ENCODE data around the gene CLIP4. TPM values are rescaled to one million over a fixed set of nuclear protein-coding genes. Genes with fewer than 3 reads are reported as not detected.
A peak's percentile ranks its signal among the peaks of the same experiment; 100 is the strongest.

Gene CLIP4
- total RNA-seq, 1 donor from 2014 or later: 5.8 TPM

DNA sequence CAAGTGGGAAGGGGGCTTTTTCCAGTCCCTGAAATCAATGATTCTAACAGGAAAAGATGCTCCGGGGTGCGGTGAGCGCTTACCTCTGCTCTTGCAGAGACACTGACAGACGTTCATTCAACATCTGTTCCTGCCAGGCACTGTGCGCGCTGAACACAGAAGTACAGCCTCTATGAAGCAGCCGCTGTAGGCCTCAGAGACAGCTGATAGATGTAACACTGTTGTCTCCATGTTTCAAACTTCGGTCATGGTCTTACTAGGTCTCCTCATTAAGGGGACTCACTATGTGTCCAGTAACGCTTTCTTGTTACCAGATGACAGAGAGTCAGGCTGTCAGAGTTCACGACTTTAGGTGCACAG is 649 bp upstream of the CLIP4 start:
- POLR2A ChIA-PET: no interaction called here
- no peaks in the 10 kb centered on the region for H3K9me3 Mint-ChIP-seq
- no peaks in the 10 kb centered on the region for H3K36me3 Mint-ChIP-seq (ENCODE audit: low read depth)
- DNase-seq (no peak), ATAC-seq (ENCODE audit: low read depth) (no peak)
- peak overlapping the region; percentile 66 for H3K27ac Mint-ChIP-seq
- intact Hi-C loops (cut with micrococcal nuclease): no loop called here
- CTCF ChIA-PET: no interaction called here
- peaks cover 25% of the 10 kb centered on the region for H3K4me1 Mint-ChIP-seq
- peak overlapping the region; percentile 86 for H3K4me3 Mint-ChIP-seq
- H3K27me3 Mint-ChIP-seq: peaks cover 4% of the 10 kb centered on the region
- TF ChIP-seq, protein P1, sequence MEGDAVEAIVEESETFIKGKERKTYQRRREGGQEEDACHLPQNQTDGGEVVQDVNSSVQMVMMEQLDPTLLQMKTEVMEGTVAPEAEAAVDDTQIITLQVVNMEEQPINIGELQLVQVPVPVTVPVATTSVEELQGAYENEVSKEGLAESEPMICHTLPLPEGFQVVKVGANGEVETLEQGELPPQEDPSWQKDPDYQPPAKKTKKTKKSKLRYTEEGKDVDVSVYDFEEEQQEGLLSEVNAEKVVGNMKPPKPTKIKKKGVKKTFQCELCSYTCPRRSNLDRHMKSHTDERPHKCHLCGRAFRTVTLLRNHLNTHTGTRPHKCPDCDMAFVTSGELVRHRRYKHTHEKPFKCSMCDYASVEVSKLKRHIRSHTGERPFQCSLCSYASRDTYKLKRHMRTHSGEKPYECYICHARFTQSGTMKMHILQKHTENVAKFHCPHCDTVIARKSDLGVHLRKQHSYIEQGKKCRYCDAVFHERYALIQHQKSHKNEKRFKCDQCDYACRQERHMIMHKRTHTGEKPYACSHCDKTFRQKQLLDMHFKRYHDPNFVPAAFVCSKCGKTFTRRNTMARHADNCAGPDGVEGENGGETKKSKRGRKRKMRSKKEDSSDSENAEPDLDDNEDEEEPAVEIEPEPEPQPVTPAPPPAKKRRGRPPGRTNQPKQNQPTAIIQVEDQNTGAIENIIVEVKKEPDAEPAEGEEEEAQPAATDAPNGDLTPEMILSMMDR (IDR thresholded peaks at IDR 0.05): no peak

DNA sequence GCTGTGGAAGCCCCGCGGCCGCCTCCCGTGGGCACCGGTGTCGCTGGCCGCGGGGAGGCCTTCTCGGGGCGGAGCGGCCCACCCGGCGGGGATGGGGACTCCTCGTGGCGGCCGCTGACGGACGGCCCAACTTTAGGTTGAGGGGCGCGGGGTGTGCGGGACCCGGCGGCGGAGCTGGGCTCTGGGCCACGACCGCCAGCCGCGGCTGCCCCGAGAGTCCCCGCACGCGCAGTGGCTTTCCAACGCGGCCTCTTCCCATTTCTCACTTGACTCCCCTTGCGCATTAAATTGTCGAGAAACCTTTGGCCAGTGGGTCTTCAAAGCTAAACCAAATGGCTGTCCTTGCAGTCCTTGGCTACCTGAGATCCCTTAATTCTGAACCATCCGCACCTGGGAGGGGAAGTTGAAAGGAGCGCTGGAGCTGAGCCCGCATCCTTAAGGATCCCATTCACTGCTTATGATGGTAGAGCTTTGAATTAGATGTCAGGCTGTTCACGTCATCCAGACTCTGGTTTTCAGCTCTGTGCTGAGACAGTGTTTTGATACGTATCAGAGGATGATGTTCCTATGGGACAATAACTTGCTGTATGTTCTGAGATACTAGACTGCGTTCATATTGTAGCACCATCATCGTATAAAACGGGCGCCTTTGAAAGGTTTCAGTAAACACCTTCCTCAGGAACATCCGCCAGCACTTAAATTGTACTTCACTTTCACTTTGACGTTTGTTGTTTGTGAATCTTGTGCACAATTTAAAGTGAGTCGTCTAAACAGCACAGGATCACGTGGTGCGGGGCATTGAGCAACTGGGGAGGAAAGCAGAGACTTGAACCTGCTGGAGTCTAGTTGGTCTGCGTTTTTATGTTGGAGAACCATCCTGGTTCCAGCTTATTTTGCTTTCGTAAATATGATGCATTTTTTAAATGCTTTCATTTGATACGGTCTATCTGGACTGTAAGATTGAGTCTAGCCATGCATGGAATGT is 874 bp downstream of the CLIP4 start:
- Mint-ChIP-seq H3K4me1 (peaks cover 23% of the 10 kb centered on the region), H3K27ac (peak overlapping the region; percentile 69), H3K9me3 (no peaks in the 10 kb centered on the region), H3K27me3 (peaks cover 4% of the 10 kb centered on the region), H3K4me3 (peak overlapping the region; percentile 89), H3K36me3 (ENCODE audit: low read depth) (no peaks in the 10 kb centered on the region)
- DNase-seq (peak; percentile 29), ATAC-seq (ENCODE audit: low read depth) (peak; percentile 35)
- intact Hi-C loops (cut with micrococcal nuclease): no loop called here
- TF ChIP-seq, protein P1 (IDR thresholded peaks at IDR 0.05): no peak
- ChIA-PET CTCF (no interaction called here), POLR2A (no interaction called here)

DNA sequence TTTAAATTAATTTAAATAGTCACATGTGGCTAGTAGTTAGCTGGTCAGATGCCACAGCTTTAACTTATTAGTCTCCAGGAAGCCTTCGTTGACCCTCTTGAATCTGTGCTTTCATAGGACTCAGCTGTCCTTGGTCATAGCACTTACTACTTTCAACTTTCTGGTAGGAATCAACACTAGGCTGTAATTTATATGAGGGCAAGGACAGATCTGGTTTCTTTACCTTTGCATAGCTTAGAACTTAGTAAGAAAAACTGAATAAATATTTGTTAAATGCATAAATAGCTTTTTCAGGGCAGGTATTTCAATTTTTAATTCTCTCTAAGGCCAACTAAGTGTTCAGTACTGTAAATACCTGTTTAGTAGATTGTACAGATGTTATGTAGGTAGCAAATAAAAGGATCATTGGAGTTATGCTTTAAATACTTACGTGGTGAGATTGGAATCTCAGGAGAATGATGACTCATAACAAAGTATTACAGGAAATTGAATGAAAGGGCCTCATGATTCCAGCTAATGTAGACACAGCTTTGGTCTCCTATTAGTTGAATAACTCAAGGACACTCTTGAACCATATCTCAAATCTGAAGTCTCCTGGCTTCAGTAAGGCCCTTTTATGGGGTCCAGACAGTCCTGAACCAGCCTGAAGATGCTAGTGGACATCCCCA is 2.6 kb downstream of the CLIP4 start:
- Mint-ChIP-seq H3K27me3 (peaks cover 4% of the 10 kb centered on the region), H3K36me3 (ENCODE audit: low read depth) (peaks cover 2% of the 10 kb centered on the region), H3K9me3 (no peaks in the 10 kb centered on the region), H3K27ac (no peak overlapping the region), H3K4me3 (no peak overlapping the region), H3K4me1 (peaks cover 23% of the 10 kb centered on the region)
- no peak for ATAC-seq (ENCODE audit: low read depth)
- intact Hi-C loops (cut with micrococcal nuclease): no loop called here
- TF ChIP-seq, protein P1 (IDR thresholded peaks at IDR 0.05): no peak
- POLR2A ChIA-PET: no interaction called here
- CTCF ChIA-PET: no interaction called here
- DNase-seq: no peak

DNA sequence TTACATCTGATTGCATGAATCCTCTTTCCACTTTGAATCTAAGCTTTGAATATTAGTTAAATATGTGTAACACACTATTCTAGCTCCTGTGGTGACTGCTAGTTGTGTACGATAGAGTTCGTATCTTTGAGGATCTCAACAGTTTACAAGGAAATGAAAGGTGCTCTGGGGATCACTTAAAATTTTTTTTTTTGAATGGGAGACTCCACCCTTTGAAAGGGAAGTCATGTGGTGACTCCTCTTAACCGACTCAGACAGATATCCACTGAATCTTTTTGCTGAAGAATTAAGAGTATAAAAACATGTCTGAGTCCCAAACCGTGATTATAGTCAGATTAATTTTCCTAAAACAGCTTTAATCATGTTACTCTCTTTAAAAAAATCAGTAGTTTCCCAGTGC is 4.0 kb downstream of the CLIP4 start:
- H3K36me3 Mint-ChIP-seq (ENCODE audit: low read depth): peaks cover 12% of the 10 kb centered on the region
- no peak overlapping the region for H3K4me3 Mint-ChIP-seq
- H3K9me3 Mint-ChIP-seq: peaks cover 9% of the 10 kb centered on the region
- POLR2A ChIA-PET: no interaction called here
- intact Hi-C loops (cut with micrococcal nuclease): no loop called here
- H3K4me1 Mint-ChIP-seq: peaks cover 19% of the 10 kb centered on the region
- DNase-seq (no peak), ATAC-seq (ENCODE audit: low read depth) (no peak)
- TF ChIP-seq, protein P1 (IDR thresholded peaks at IDR 0.05): no peak
- no peak overlapping the region for H3K27ac Mint-ChIP-seq
- peaks cover 4% of the 10 kb centered on the region for H3K27me3 Mint-ChIP-seq
- CTCF ChIA-PET: no interaction called here

DNA sequence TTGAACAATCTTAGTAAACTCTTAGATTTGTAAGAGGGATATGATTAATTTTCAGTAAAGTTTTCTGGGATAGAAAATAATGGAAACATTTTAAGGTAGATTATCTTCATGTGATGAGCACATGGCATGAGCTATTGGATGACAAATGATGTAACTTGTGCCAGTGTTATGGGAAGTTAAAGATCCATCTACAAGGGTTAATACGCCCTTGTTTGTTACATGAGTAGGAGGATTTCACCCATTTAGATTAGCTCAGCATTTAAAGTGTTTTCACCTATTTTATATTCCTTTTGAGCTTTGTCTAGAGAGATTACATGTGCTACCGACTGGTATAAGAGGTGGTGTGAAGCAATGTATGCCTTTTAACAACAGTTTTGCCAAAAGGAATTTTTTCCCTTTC is 5.6 kb downstream of the CLIP4 start:
- H3K4me3 Mint-ChIP-seq: no peak overlapping the region

More for the DNA sequence above, 5.6 kb downstream of the CLIP4 start:
- H3K4me1 Mint-ChIP-seq: peaks cover 10% of the 10 kb centered on the region
- CTCF ChIA-PET: no interaction called here
- H3K9me3 Mint-ChIP-seq: peaks cover 14% of the 10 kb centered on the region
- POLR2A ChIA-PET: no interaction called here
- DNase-seq (no peak), ATAC-seq (ENCODE audit: low read depth) (no peak)
- H3K36me3 Mint-ChIP-seq (ENCODE audit: low read depth): peaks cover 17% of the 10 kb centered on the region
- no peak overlapping the region for H3K27ac Mint-ChIP-seq
- intact Hi-C loops (cut with micrococcal nuclease): no loop called here
- H3K27me3 Mint-ChIP-seq: peaks cover 2% of the 10 kb centered on the region
- TF ChIP-seq, protein P1 (IDR thresholded peaks at IDR 0.05): no peak
